DOHH2 (cell line): ENCODE measurements around the gene IRX1.

ENCODE experiments used
- H3F3A ChIP-seq: fragments of 200-600 bp; sonication (generic), shearing (Covaris generic); 2 replicates; pipeline ENCODE4 v1.6.0; 2016; ENCODE audit warnings: antibody characterized with exemption, mild to moderate bottlenecking; ENCODE audit not compliant: control insufficient read depth, insufficient read depth
- H3K27ac ChIP-seq: fragments of 200-600 bp; sonication (generic); 2 replicates; pipeline ENCODE4 v1.5.1; 2014; ENCODE audit warnings: low read depth, mild to moderate bottlenecking, low read length, moderate library complexity
- H3K27me3 ChIP-seq: fragments of 200-600 bp; sonication (generic); 2 replicates; pipeline ENCODE4 v1.6.1; 2014; ENCODE audit warnings: mild to moderate bottlenecking, low read length, mixed read lengths; ENCODE audit not compliant: control insufficient read depth
- H3K36me3 ChIP-seq: fragments of 200-600 bp; sonication (generic); 2 replicates; pipeline ENCODE4 v1.6.1; 2014; ENCODE audit warnings: mild to moderate bottlenecking, low read length, moderate library complexity, mixed read lengths; ENCODE audit not compliant: control insufficient read depth
- H3K4me1 ChIP-seq: fragments of 200-600 bp; sonication (generic); 2 replicates; pipeline ENCODE4 v1.6.1; 2014; ENCODE audit warnings: mild to moderate bottlenecking, low read length, mixed read lengths; ENCODE audit not compliant: control insufficient read depth
- H3K4me2 ChIP-seq: fragments of 200-600 bp; sonication (generic); 2 replicates; pipeline ENCODE4 v1.6.0; 2014; ENCODE audit warnings: mild to moderate bottlenecking, low read length, moderate library complexity
- H3K4me3 ChIP-seq: fragments of 200-600 bp; sonication (generic); 2 replicates; pipeline ENCODE4 v1.5.1; 2014; ENCODE audit warnings: mild to moderate bottlenecking, low read length, mixed read lengths
- H3K79me2 ChIP-seq: fragments of 200-600 bp; sonication (generic); 2 replicates; pipeline ENCODE4 v1.6.1; 2014; ENCODE audit warnings: mild to moderate bottlenecking, low read length, mixed read lengths; ENCODE audit not compliant: control insufficient read depth
- H3K9me2 ChIP-seq: fragments of 200-600 bp; sonication (generic); replicated peaks from 2 replicates; pipeline ENCODE4 v1.6.1; 2014; ENCODE audit warnings: mild to moderate bottlenecking, low read length, mixed read lengths; ENCODE audit not compliant: control insufficient read depth
- H3K9me3 ChIP-seq: fragments of 200-600 bp; sonication (generic); 2 replicates; pipeline ENCODE4 v1.6.1; 2014; ENCODE audit warnings: antibody characterized with exemption, low read length, mixed read lengths; ENCODE audit not compliant: control insufficient read depth, insufficient read depth
- H4K20me1 ChIP-seq: fragments of 200-600 bp; sonication (generic); 2 replicates; pipeline ENCODE4 v1.6.0; 2014; ENCODE audit warnings: low read depth, mild to moderate bottlenecking, antibody characterized with exemption, low read length, moderate library complexity; ENCODE audit not compliant: control insufficient read depth, insufficient read depth
- EZH2phosphoT487 ChIP-seq: fragments of 200-600 bp; sonication (generic); IDR thresholded peaks from 2 replicates; pipeline ENCODE4 v1.6.1; 2017; ENCODE audit warnings: borderline replicate concordance, mild to moderate bottlenecking, antibody characterized with exemption, low read length, moderate library complexity, mixed read lengths
- TF ChIP-seq, protein P1 (sequence below): fragments of 200-600 bp; sonication (generic); IDR thresholded peaks from one replicate; pipeline ENCODE4 v1.5.1; 2014; ENCODE audit warnings: antibody characterized with exemption, mild to moderate bottlenecking, low read depth, low read length; ENCODE audit not compliant: poor library complexity, severe bottlenecking

Gene IRX1

GRCh38 chr5:3564827-3565518 lies 30.7 kb upstream of the IRX1 start:
- Histone ChIP-seq H3K79me2 (no peaks in the 10 kb centered on the region), H3K4me1 (no peaks in the 10 kb centered on the region), H3K4me2 (no peak overlapping the region), H3K9me2 (no peaks in the 10 kb centered on the region), H3K27ac (no peak overlapping the region), H3F3A (no peaks in the 10 kb centered on the region), H4K20me1 (no peaks in the 10 kb centered on the region), H3K9me3 (peaks cover 4% of the 10 kb centered on the region; the same call in 1 of the 2 replicates), H3K36me3 (no peaks in the 10 kb centered on the region), H3K4me3 (no peak overlapping the region), H3K27me3 (no peaks in the 10 kb centered on the region)
- TF ChIP-seq, protein P1, sequence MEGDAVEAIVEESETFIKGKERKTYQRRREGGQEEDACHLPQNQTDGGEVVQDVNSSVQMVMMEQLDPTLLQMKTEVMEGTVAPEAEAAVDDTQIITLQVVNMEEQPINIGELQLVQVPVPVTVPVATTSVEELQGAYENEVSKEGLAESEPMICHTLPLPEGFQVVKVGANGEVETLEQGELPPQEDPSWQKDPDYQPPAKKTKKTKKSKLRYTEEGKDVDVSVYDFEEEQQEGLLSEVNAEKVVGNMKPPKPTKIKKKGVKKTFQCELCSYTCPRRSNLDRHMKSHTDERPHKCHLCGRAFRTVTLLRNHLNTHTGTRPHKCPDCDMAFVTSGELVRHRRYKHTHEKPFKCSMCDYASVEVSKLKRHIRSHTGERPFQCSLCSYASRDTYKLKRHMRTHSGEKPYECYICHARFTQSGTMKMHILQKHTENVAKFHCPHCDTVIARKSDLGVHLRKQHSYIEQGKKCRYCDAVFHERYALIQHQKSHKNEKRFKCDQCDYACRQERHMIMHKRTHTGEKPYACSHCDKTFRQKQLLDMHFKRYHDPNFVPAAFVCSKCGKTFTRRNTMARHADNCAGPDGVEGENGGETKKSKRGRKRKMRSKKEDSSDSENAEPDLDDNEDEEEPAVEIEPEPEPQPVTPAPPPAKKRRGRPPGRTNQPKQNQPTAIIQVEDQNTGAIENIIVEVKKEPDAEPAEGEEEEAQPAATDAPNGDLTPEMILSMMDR: no peak
- TF ChIP-seq EZH2phosphoT487: no peak

DNA sequence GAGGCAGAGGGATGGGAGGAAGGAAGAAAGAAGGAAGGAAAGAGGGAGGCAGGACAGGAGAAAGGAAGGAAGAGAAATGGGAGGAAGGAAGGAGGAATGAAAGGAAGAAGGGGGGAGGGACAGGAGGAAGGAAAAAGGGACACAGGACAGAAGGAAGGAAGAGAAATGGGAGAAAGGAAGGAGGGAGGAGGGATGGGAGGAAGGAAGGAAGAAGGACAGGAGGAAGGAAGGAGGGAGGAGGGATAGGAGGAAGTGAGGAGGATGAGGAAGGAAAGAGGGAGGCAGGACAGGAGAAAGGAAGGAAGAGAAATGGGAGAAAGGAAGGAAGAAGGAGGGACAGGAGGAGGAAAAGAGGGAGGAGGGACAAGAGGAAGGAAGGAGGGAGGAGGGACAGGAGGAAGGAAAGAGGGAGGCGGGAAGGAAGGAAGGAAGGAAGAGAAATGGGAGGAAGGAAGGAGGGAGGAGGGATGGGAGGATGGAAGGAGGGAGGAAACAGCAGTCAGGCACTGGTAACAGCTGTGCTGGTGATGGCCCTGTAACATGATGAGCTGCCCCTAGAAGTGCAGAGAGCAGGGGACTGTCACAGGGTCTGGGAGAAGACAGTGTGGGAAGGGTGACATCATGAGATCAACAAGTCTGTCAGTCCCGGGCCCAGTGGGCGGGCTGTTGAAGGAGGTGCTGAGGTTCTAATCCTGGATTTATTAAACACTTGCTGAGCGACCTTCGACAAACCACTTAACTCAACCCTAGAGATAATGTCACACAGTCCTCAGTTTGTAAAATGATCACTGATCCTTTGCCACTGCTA lies 10.7 kb upstream of the IRX1 start:
- Histone ChIP-seq H3K9me3 (peaks cover 13% of the 10 kb centered on the region; the same call in 1 of the 2 replicates), H3K4me3 (no peak overlapping the region), H3K27me3 (no peaks in the 10 kb centered on the region), H3K4me2 (no peak overlapping the region), H4K20me1 (no peaks in the 10 kb centered on the region), H3K27ac (no peak overlapping the region), H3F3A (no peaks in the 10 kb centered on the region), H3K36me3 (no peaks in the 10 kb centered on the region), H3K4me1 (no peaks in the 10 kb centered on the region), H3K79me2 (no peaks in the 10 kb centered on the region), H3K9me2 (no peaks in the 10 kb centered on the region)
- no peak for TF ChIP-seq EZH2phosphoT487
- TF ChIP-seq, protein P1: no peak

GRCh38 chr5:3590161-3590966 lies 5.3 kb upstream of the IRX1 start:
- Histone ChIP-seq H3F3A (no peaks in the 10 kb centered on the region), H3K79me2 (no peaks in the 10 kb centered on the region), H3K4me3 (no peak overlapping the region), H3K4me1 (no peaks in the 10 kb centered on the region), H3K27ac (no peak overlapping the region), H3K4me2 (no peak overlapping the region), H4K20me1 (no peaks in the 10 kb centered on the region), H3K27me3 (no peaks in the 10 kb centered on the region), H3K9me2 (no peaks in the 10 kb centered on the region), H3K36me3 (no peaks in the 10 kb centered on the region), H3K9me3 (peaks cover 22% of the 10 kb centered on the region; the same call in 1 of the 2 replicates)
- TF ChIP-seq, protein P1: no peak
- TF ChIP-seq EZH2phosphoT487: no peak
